Measurements from ENCODE around the gene TBX4. TPM values are rescaled to one million over a fixed set of nuclear protein-coding genes. Genes with fewer than 3 reads are reported as not detected.
A peak's percentile ranks its signal among the peaks of the same experiment; 100 is the strongest.

The TBX4 gene
- total RNA-seq, 1 donor from 2014 or later = 0.35 TPM

- DNase-seq (ENCODE audit: low read depth) = no peak
Measured at GRCh38 chr17:61453566-61454380, 1.6 kb downstream of the TBX4 start.

- no peak for DNase-seq (ENCODE audit: low read depth)
Measured at GRCh38 chr17:61454381-61455323, 2.4 kb downstream of the TBX4 start.

- DNase-seq (ENCODE audit: low read depth) = no peak
Measured at GRCh38 chr17:61455324-61456060, 3.3 kb downstream of the TBX4 start.

GRCh38 chr17:61456061-61456681, 3.9 kb downstream of the TBX4 start:
- DNase-seq (ENCODE audit: low read depth) = no peak

- no peak for DNase-seq (ENCODE audit: low read depth)
Measured at GRCh38 chr17:61456688-61457225, 4.5 kb downstream of the TBX4 start.

GRCh38 chr17:61457226-61457983, 5.2 kb downstream of the TBX4 start:
- DNase-seq (ENCODE audit: low read depth) = no peak

GRCh38 chr17:61458000-61458399, 5.8 kb downstream of the TBX4 start:
- no peak for DNase-seq (ENCODE audit: low read depth)

- DNase-seq (ENCODE audit: low read depth) = no peak
Measured at GRCh38 chr17:61458421-61459141, 6.4 kb downstream of the TBX4 start.

GRCh38 chr17:61459142-61459809, 7.1 kb downstream of the TBX4 start:
- no peak for DNase-seq (ENCODE audit: low read depth)

GRCh38 chr17:61459939-61460718, 7.9 kb downstream of the TBX4 start:
- DNase-seq (ENCODE audit: low read depth) = no peak

GRCh38 chr17:61460796-61461585, 8.8 kb downstream of the TBX4 start:
- no peak for DNase-seq (ENCODE audit: low read depth)

GRCh38 chr17:61461586-61461966, 9.4 kb downstream of the TBX4 start:
- no peak for DNase-seq (ENCODE audit: low read depth)

GRCh38 chr17:61461967-61462718, 9.9 kb downstream of the TBX4 start:
- peak; percentile 9 for DNase-seq (ENCODE audit: low read depth)

- DNase-seq (ENCODE audit: low read depth) = no peak
Measured at GRCh38 chr17:61462719-61463315, 10.6 kb downstream of the TBX4 start.

GRCh38 chr17:61463316-61464129, 11.3 kb downstream of the TBX4 start:
- DNase-seq (ENCODE audit: low read depth) = peak; percentile 59
